Thyroid gland (tissue), 4 donors: ENCODE measurements around the gene APBB1IP. TPM values are rescaled to one million over a fixed set of nuclear protein-coding genes. Genes with fewer than 3 reads are reported as not detected.
A peak's percentile ranks its signal among the peaks of the same experiment; 100 is the strongest.
"Not testable (repeated sequence)": the region's sequence is repeated elsewhere in the genome, so short reads cannot be mapped to it uniquely, and the experiment has no call there.

Experiments used
- DNase-seq, 2 donors: peaks; one replicate each; pipeline ENCODE4 v3.0.0-alpha.2; 2019
- H3K27ac ChIP-seq, 3 donors: fragments of 200-600 bp; sonication (generic); 1 replicate in 2 of 3; 2 replicates in 1 of 3; pipeline ENCODE4 v1.5.1; 2016 to 2019; ENCODE audit warnings: mild to moderate bottlenecking in 1 of 3, moderate library complexity in 1 of 3
- H3K27me3 ChIP-seq: fragments of 200-600 bp; sonication (generic); one replicate; pipeline ENCODE4 v1.5.1; 2019
- H3K36me3 ChIP-seq, 2 donors: fragments of 200-600 bp; sonication (generic); one replicate each; pipeline ENCODE4 v1.5.1; 2016 to 2019
- H3K4me1 ChIP-seq, 2 donors: fragments of 200-600 bp; sonication (generic); one replicate each; pipeline ENCODE4 v1.5.1; 2017 to 2019
- H3K4me3 ChIP-seq, 3 donors: fragments of 200-600 bp; sonication (generic); replicated peaks in 1 of 3; 1 replicate in 2 of 3; 2 replicates in 1 of 3; pipeline ENCODE4 v1.5.1; 2016; ENCODE audit warnings: mild to moderate bottlenecking in 1 of 3
- H3K9me3 ChIP-seq: fragments of 200-600 bp; sonication (generic); one replicate; pipeline ENCODE4 v1.5.1; 2017
- POLR2A ChIP-seq, 2 donors: fragments of 450-650 bp; IDR thresholded peaks; one replicate each; pipeline ENCODE4 v1.6.1; 2017; ENCODE audit warnings: antibody characterized with exemption in 2 of 2, mild to moderate bottlenecking in 2 of 2, moderate library complexity in 1 of 2
- WGBS, 2 donors: methylation state at CpG; one replicate each; pipeline ENCODE4 v1.1.5; 2017; 5-methylcytosine and 5-hydroxymethylcytosine counted together
- intact Hi-C: fragments of 100-400 bp; cut with DNase I; formaldehyde crosslinking; loops from one replicate; pipeline ENCODE4 v1.15.1; 2023
- small RNA-seq: library from RNA; depleted of rRNA; stranded (forward); fragments of <200 nt; gene quantifications from one replicate; pipeline ENCODE3, GENCODE V24; 2016
- total RNA-seq, 4 donors: library from RNA; depleted of rRNA; stranded (reverse); fragments of >200 nt; gene quantifications; one replicate each; pipeline ENCODE4 v1.2.3, GENCODE V29; 2016
- TF ChIP-seq, protein P1 (sequence below), 6 experiments: fragments of 200-600 bp in 3 of 6; fragments of 450-650 bp in 3 of 6; sonication (generic) in 3 of 6; IDR thresholded peaks; one replicate each; pipeline ENCODE4 v1.5.1; 2016 to 2019; ENCODE audit warnings: antibody characterized with exemption in 6 of 6, mild to moderate bottlenecking in 2 of 6, inconsistent platforms in 1 of 6, moderate library complexity in 1 of 6

Gene APBB1IP
- total RNA-seq, 4 donors from 2014 or later = 1.5 to 4.3 (median 2.2) TPM

DNA sequence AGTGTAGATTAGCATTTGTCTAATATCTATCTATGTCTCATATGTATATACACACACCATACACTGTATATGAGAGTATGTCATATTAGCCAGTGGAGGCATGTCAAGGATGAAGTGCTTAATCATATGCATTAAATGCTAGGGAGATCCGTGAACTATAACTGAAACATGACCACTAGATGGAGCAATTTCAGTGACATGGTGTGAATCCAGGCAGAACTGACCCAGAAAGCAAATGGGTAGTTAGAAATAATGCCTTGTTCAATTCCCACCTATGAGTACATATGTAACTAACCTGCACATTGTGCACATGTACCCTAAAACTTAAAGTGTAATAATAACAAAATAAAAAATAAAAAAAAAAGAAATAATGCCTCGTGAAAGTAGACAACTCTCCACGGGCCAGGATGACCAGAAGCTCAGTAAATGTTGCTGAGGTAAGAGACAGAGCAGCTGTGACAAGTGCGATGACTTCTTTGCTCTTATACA lies 168.3 kb downstream of the APBB1IP start:
- H3K27me3 ChIP-seq, DNase-seq, H3K4me1 ChIP-seq, H3K9me3 ChIP-seq, H3K27ac ChIP-seq, H3K4me3 ChIP-seq, H3K36me3 ChIP-seq, intact Hi-C loops: not testable (repeated sequence)
- TF ChIP-seq, protein P1, sequence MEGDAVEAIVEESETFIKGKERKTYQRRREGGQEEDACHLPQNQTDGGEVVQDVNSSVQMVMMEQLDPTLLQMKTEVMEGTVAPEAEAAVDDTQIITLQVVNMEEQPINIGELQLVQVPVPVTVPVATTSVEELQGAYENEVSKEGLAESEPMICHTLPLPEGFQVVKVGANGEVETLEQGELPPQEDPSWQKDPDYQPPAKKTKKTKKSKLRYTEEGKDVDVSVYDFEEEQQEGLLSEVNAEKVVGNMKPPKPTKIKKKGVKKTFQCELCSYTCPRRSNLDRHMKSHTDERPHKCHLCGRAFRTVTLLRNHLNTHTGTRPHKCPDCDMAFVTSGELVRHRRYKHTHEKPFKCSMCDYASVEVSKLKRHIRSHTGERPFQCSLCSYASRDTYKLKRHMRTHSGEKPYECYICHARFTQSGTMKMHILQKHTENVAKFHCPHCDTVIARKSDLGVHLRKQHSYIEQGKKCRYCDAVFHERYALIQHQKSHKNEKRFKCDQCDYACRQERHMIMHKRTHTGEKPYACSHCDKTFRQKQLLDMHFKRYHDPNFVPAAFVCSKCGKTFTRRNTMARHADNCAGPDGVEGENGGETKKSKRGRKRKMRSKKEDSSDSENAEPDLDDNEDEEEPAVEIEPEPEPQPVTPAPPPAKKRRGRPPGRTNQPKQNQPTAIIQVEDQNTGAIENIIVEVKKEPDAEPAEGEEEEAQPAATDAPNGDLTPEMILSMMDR (IDR thresholded peaks at IDR 0.05) = peak in 3 of 6 experiments; percentile 15 to 48 (median 25)
- WGBS, 2 donors = 56 to 63% methylated on average over 4 of the region's 4 CpGs

DNA sequence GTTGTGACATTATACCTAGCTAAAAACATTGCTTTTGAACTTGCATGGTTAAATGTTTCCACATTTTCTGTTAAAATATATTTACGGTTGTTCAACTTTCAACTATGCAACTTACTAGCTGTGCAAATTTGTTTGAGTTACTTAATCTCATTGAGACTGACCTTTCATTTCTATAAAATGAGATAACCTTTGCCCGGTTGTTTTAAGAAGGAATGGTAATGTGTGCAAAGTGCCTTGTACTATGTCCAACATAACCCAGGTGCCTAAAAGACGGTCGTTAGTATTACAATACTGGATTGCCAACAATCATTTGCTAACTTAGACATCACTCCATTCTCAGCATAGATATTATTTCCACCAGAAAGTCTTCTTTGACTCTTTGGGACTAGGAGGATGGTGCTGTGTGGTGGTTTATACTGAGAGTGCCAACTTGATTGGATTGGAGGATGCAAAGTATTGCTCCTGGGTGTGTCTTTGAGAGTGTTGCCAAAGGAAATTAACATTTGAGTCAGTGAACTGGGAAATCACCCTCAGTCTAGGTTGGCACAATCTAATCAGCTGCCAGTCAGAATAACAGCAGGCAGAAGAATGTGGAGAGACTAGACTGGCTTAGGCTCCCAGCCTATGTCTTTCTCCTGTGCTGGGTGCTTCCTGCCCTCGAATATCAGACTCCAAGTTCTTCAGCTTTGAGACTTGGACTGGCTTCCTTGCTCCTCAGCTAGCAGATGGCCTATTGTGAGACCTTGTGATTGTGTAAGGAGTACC lies 174.2 kb downstream of the APBB1IP start:
- intact Hi-C loops = no loop called here
- H3K36me3 ChIP-seq = no peaks in the 10 kb centered on the region
- H3K4me1 ChIP-seq = no peaks in the 10 kb centered on the region
- no peak for TF ChIP-seq POLR2A (IDR thresholded peaks at IDR 0.05)
- TF ChIP-seq, protein P1 (IDR thresholded peaks at IDR 0.05) = no peak
- H3K27me3 ChIP-seq = no peaks in the 10 kb centered on the region
- H3K27ac ChIP-seq = no peak overlapping the region
- WGBS, 2 donors = 86 to 91% methylated on average over 5 of the region's 5 CpGs
- no peak overlapping the region for H3K4me3 ChIP-seq
- H3K9me3 ChIP-seq = no peaks in the 10 kb centered on the region
- no peak for DNase-seq

Small RNAs within 50 kb of the gene (small RNA-seq; reads per million reads assigned to genes)
- not detected for gene RNA5SP307

Other genes with a start within 250 kb of the APBB1IP start
- not detected for gene GAD2, start 221.6 kb upstream of the APBB1IP start, total RNA-seq